Tongue (tissue), 1 donor: ENCODE measurements around the gene LYRM7. TPM values are rescaled to one million over a fixed set of nuclear protein-coding genes. Genes with fewer than 3 reads are reported as not detected.

Experiments used
- total RNA-seq: library from RNA; depleted of rRNA; stranded (reverse); fragments of >200 nt; gene quantifications from one replicate; pipeline ENCODE4 v1.2.3, GENCODE V29; 2014

Gene LYRM7
- total RNA-seq, 1 donor from 2014 or later = 22.1 TPM

Other genes with a start within 250 kb of the LYRM7 start
- gene HINT1, start 5.7 kb upstream of the LYRM7 start, total RNA-seq = 120 TPM
- gene CDC42SE2, start 93.1 kb downstream of the LYRM7 start, total RNA-seq = 32.3 TPM